Left kidney (tissue), 2 donors: ENCODE results near the gene NOS1AP. TPM values are rescaled to one million over a fixed set of nuclear protein-coding genes. Genes with fewer than 3 reads are reported as not detected.
"Not testable (repeated sequence)": the region's sequence is repeated elsewhere in the genome, so short reads cannot be mapped to it uniquely, and the experiment has no call there.

ENCODE experiments used
- DNase-seq: peaks from one replicate; pipeline ENCODE4 v3.0.0-alpha.2; 2013
- polyA plus RNA-seq: library from polyadenylated mRNA; unstranded; fragments of 120-200 nt; gene quantifications from one replicate; pipeline ENCODE4 v1.2.1, GENCODE V29; 2013; ENCODE audit not compliant: insufficient read length

NOS1AP gene
- polyA plus RNA-seq, 1 donor: 10.7 TPM

DNA sequence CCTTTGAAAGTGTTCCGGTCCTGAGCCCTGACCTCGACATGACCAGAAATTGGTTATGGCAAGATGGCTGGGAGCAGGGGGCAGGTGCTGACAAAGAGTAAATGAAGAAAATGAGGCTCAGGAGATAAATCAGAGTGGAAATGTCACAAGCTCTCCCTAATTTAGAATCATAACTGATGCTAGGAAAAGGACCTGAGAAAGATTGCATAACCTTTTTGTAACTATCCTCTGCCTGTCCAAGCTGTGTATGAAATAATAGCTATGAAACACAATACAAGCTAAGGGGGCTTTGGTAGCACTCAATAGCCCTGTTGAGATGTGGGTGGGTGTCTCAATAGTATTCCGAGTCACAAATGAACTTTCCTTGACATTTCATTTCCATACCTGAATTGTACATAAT is 12.9 kb upstream of the NOS1AP start:
- DNase-seq: no peak

DNA sequence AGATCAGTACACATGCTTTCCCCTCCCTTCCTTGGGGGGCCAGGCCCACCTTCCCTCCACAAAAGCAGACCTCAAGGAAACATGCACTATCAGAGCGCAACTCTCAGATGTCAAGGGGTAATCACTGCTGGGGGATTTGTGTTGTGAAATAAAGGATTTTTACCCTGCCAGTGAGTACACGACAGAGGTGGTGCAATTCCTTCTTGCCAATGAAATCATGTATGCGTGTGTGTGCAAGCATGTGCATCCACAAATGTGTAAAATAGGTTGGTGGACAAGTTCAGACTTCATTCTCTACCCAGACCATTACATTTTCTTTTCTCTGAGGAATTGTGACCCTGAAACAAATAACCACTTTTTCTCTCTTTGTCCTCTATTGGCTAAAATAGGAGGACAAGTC is 9.8 kb upstream of the NOS1AP start:
- DNase-seq: no peak

DNA sequence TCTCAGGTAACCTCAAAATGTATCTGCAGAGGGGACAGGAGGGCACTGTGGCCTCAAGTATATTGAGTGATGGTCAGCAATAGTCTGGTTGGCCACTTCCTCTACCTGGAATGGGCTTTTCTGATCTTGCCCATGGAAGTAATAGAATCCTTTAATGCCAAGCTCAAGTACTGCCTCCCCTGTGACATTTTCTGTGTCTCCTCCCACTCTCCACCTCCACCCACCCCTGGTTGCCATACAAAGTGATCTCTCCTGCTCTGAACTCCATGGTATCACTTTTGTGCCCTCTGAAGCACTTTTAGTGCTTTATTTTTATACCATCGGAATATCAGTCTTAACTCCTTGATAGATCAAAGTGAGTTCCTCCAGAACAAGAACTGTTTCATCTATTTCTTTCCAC is 9.2 kb upstream of the NOS1AP start:
- DNase-seq: no peak

DNA sequence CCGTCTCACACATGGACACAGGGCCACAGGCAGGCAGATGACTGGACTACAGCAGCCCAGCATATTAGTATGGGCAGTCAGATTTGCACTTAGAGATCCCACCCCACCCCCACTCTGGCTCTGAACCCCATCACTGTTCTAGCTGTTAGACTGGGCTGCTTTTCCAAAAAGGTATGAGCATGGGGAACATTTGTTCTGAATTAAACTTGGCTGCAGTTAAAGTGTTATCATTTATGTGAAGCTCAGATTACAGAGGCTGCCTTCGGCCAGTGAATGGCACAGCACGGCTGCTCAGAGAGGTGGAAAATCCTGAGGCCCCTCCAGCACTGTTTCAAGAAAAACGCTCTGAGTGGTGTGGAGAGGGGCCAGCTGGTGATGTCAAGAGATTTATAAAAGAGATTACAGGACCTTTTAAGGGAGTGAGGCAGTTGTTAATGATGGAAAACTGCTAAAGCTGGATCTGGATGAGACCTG is 6.9 kb upstream of the NOS1AP start:
- peak; percentile 26 for DNase-seq

DNA sequence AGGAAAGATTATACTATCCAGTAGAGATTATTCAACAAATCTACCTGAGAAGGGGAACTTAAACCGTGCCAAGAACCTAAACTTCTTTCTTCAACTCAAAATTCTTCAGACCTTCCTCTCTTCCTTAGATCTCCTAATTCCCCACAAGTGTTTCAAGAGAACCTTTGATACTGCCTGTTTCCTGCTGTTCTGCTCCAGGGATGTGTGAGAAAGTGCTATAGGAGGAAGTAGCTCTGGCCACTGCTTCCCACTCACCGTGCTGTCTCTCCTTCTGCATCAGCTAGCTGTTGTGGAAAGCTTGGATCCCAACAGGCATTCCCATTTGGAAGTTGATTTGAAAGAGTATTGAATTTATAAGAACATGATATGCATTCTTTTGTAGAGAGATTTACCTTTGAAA is 4.5 kb upstream of the NOS1AP start:
- no peak for DNase-seq

DNA sequence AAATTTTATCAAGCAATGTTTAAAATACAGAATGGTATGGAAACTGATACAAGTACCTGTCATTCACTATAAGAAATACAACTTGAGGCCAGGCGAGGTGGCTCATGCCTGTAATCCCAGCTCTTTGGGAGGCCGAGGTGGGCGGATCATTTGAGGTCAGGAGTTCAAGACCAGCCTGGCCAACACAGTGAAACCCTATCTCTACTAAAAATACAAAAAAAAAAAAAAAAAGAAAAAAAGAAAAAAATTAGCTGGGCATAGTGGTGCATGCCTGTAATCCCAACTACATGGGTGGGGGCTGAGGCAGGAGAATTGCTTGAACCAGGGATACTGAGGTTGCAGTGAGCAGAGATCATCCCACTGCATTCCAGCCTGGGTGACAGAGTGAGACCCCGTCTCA is 2.7 kb upstream of the NOS1AP start:
- DNase-seq: not testable (repeated sequence)

DNA sequence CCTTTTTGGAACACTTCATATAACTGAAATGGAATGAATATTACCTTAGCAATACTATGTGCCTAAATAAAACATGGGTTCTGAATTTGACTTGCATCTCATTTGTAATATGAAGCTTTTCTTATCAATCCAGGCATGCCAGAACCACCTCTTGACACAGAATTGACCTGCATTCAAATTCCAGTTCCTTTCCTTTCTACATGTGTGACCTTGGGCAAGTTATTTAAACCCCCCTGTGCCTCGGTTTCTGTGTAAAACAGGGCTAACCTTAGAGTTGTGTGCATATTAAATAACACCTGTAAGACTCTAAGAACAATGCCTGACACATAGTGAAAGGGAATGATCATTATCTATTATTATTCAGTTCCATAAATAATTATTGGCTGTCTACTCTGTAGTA is 2.0 kb upstream of the NOS1AP start:
- no peak for DNase-seq

DNA sequence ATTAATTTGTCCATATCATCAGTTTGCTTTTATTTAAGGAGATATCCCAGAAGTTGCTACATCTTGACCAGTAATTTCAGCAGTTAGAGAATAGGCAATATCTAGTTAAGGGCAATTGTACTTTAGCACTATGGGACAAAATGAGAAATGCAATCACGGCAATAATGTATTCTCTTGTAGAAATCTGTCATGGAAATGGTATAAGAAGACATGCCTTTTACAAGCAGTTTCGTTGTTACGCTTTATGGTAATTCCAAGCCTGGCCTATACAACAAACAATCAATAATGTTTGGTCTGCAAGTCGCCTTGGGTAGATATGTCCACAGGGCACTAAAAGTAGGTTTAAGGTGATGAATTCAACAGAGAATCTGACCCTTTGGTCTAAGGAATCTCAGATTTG is 1.2 kb upstream of the NOS1AP start:
- no peak for DNase-seq

DNA sequence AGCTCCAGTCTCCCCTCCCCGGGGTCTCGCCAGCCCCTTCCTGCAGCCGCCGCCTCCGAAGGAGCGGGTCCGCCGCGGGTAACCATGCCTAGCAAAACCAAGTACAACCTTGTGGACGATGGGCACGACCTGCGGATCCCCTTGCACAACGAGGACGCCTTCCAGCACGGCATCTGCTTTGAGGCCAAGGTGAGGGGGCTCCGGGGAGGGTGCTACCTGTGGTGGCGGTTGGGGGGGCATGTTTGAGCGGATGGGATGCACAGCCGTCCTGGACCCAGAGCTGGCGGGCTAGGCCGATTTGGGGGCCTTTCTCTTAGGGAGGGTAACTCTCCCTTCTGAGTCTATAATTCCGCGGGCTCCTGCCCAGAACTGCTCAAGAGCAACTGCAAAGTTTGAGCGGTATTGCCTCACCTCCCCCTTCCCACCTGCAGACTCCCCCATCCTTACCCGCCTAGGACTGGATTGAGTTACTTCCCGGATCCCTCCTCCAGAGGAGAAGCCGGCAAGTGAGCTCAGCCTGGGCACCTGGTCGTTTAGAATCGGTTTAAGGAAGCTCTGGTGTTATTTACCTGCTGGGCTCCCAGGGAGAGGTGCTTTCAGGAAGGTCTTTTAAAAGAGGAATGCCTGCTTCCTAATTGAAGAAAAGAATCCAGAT is 730 bp downstream of the NOS1AP start:
- DNase-seq: peak; percentile 53

DNA sequence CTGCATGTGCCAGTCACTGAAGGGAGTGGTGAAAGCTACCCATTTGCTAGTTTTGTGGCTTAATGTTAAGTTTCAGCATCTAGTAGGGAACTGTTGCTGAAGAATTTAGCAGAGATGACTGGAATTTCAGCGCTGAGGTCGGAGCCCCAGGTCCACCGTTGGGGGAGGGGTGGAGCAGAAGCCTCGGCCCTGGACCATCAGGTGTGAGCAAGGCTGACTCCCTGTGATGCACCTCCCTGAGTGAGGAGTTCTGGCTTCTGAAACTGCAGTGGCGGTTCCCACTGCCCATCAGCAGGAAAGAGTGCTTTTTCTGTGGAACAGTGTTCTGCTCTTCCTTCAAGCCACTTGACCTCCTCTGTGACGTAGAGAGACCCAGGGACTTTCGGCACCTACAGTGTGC is 1.3 kb downstream of the NOS1AP start:
- no peak for DNase-seq

DNA sequence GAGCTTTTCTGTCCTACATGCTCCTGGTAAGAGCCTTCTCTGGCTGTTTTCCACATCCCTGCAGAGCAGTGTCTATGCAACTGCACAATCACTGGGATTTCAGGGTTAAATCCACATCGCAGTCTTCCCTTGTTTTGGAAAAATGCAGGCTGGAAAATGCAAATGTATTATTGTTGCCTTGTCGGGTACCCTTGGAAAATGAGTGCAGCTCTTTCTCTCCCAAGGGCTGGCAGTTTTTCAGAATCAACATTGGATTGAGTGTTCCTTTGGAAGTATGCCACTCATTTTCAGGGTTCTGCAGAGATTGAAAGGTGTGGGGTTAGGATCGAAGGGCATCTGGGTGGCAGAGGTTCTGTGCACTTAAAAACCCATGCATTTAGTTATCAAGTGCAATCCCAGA is 3.2 kb downstream of the NOS1AP start:
- DNase-seq: no peak

DNA sequence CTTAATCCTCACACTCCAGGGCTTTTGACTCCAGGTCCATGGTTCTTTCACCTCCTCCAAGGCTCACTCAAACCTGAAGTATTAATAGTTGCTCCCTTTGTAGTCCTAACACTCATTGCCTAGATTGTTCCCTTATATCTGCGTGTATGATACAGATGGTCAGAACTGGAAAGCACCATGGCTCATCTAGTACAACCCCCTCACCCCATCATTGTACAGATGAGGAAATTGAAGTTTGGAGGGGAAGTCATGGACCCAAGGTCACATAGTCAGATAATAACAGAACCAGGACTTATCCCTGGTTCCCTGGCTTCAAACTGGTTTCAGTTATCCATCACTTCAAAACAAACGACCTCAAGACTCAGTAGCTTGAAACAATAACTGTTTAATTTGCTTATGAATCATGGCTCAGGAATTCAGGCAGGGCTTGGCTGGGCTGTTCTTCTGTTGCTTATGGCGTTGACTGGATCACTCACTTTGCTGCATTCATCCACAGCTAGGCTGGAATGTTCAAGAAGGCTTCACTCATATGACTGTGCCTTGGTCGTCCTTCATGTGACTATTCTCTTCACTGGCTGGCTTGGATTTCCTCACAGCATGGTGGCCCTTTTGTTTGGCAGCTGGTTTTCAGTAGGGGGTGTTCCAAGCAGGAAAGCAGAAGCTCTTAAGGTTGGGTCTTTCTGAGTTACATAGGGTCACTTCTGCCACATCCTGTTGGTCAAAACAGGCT is 5.0 kb downstream of the NOS1AP start:
- DNase-seq: no peak

DNA sequence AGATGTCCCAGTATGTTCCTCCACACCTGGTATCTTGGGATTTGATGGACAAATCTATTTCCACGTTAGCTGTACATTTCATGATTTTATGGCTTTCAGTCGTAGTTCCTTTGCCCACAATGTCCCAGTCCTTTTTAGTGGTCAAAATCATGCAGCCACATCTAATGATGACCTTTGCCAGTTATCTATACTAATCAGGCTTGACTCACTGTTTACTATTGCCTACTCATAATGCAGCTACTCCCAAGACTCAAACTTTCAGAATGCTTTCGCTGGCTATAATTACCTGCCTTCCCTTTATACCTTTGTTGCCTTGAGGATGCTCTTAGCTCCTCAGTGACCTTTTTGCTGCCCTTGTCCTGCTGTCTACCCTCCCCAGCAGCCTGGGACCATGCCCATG is 6.4 kb downstream of the NOS1AP start:
- no peak for DNase-seq

DNA sequence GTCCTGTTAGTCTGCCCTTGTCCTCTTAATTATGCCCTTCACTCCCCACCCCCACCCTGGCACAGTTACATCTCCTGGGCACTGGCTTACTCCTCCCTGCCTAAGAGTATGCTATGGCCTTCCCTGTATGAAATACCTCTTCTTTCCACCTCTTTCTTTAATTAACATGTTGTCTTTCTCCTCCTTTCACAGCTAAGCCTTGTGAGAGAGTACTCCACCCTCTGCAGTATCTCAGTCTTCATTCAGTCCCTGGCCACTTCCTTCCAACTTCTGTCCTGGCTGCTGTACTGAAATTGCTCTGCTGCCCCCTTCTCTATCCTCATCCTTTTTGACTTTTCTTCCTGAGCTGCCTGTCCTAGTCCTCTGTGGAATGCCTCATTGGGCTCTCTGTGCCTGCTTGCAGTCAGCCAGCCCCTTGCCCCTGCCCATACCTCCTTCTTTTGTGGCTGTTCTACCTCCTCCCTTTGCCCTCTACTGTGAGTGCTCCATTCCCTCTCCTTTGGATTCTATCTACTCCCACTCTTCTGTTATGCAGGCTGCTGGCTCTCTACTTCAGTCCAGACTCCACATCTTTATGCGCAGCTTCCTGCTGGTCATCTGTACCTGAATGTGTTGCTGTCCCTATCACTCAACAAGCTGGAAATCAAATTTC is 8.3 kb downstream of the NOS1AP start:
- DNase-seq: no peak

DNA sequence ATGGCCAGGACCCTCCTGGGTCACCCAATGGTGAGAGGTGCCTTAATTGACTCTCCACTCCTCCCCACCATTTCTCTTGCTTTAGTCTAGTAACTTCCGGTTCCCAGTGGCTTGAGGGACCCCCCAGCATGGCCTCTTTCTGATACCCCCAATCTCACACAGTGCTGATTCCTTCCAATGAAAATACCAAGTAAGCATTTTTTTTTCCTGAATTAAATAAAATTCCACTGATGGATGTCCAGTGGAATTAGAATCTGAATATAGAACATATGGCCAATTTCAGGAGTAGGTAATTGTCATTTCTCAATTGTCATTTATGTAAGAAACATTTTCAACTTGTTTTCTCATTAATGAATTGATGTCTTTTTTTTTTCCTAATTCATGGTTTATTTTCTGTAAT is 9.5 kb downstream of the NOS1AP start:
- DNase-seq: no peak

DNA sequence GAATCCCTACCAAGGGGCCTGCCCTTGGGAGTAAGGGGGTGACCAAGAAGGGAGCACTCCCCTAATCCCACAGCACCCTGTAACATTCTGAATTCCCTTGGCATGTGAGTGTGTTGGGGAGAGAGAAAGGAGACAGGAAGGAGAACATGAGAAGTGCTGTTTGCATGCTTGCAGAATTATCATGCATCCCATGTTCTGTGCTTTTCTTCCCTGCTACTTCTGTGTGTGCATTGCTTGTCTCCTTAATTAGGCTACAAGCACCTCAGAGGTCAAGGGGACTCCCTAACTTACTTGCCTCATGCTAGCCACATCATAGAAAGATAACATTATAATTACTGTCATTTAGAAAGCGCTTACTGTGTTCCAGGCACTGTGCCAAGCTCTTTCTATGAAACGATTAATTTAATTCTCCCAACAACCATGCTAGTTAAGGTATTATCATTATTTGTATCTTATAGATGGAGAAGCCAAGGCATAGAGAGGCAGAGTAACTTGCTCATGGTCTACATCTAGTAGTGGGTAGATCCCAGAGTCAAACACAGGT is 11.1 kb downstream of the NOS1AP start:
- no peak for DNase-seq

DNA sequence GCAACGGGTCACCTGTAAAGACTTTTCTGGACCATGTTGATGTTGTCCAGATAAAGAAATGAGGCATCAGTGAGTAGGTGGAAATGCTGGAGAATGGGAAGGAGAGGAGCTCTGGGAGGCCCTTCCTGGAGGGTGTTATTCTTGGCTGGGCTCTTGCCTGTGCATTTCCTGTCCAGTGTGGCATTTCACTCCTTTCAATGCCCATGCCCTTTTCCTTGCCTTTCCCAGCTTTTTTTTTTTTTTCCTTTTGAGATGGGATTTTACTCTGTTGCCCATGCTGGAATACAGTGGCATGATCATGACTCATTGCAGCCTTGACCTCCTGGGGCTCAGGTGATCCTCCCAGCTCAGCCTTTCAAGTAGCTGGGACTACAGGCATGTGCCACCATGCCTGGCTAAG is 11.8 kb downstream of the NOS1AP start:
- no peak for DNase-seq

DNA sequence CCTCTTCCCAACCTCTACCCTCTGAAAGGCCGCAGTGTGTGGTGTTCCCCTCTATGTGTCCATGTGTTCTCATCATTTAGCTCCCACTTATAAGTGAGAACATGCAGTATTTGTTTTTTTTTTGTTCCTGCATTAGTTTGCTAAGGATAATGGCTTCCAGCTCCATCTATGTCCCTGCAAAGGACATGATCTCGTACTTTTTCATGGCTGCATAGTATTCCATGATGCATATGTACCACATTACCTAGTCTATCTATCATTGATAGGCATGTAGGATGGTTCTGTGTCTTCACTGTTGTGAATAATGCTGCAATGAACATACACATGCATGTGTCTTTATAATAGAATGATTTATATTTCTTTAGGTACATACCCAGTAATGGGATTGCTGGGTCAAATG is 12.6 kb downstream of the NOS1AP start:
- DNase-seq: not testable (repeated sequence)

DNA sequence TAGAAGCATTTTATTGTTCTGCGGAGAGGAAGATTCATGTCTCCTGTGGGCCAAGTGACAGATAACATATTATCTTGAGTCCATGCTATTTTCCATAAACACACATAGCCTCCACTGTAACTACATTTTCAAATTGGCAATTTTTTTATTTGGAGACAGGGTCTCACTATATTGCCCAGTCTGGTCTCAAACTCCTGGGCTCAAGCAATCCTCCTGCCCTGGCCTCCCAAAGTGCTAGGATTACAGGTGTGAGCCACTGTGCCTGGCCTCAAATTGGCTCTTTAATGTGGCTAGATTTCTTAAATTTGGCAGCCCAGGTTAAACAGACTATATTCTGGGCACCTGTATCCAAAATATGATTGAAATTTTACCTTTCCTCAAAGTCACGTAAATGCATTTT is 13.8 kb downstream of the NOS1AP start:
- DNase-seq: no peak

DNA sequence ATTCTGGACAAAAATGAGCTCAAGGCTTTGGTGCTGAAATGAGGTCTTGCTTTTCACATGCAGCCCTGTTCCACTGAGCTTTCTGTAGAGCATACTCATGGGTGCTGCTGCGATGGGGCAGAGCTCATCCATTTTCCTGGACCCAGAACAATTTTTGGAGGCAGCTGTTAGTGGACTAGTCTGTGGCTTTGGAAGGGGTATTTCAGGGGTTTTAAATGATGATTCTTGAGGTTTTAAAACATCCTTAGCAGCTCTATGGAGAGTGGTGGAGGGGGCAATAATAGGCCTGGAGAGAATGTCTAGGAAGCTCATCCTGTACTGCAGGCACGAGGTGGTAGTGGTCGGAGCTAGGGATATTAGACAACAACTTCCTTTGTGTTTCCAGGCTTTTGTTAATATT is 16.5 kb downstream of the NOS1AP start:
- DNase-seq: no peak

DNA sequence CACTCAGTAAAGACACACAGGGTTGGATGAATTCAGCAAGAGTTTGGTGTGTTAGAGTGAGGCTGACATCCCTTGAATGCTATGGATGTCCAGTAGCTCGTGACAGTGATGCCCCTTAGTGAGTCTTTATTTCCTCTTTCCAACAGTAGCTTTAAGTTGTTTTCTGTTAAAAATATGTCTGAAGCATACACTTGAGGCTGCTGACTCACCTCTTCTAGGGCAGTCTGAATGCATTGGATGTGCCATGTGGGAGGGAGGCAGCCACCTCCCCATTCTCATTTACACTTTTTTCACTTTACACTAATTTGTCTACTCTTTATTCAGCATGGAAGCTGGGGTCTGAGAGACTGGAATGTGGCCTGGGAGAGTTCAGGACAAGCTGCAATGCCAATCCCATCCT is 17.6 kb downstream of the NOS1AP start:
- no peak for DNase-seq

DNA sequence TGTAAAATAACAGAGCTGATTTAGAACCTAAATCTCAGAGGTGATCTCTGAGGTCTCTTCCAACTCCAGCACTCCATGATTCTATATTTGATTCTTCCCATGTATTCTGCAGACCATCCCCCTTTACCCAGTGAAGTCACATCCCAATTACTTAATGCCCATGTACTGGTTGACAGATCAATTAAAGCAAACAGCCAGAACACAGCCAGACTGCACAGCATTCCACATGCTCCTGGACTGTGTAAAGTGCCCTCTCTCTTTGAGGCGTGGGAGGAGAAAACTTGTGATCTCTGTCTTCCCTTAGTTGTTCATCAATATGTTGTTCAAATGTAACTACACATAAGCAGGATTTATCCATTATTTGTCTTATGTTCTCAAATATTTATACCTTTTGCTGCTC is 18.1 kb downstream of the NOS1AP start:
- DNase-seq: no peak

DNA sequence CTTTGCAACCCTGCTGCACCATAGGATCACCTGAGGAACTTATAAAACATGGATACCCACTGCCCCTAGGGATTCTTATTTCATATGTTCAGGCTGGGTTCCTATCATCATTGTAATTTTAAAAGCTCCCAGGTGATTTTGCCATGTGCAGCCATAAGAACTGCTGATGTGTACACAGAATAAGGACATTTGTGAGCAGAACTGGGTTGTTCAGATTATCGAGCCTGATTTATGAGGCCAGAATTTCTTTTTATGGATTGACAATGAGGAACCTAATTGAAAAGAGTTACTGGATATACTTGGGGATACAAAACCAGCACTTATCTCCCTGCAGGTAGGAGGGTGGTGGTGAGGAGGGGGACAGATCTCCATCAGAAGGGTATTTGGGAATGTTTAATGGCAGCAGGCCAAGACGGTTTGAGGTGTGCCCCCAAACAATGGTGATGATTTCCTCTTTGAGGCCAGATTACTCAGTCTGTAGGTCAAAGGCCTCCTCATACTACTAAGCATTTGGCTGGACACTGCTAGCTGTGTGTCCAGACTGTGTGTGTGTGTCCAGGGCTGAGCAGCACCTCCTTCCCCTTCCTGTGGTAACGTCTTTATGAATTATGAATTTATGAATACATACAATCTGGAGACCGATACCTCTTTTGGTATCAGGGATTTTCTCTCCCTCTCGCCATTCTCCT is 18.9 kb downstream of the NOS1AP start:
- DNase-seq: no peak
